ENCODE measurements around the gene LIN9.
A peak's percentile ranks its signal among the peaks of the same experiment; 100 is the strongest.

Gene LIN9

DNA sequence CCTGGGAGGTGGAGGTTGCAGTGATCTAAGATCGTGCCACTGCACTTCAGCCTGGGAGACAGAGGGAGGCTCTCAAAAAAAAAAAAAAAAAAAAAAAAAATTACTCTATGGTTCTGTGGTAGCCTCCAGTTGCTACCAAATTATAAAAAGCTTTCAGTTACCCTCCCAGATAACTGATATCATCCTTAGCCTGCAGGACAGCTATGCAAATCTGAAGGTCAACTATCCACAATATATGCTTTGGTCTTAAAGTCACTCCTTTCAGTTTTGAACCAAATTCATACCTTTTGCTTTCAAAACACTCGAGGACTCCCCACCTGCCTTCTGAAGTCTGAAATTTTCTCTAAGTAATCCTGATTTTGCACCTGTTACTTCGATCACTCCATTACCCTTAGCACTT is 82.4 kb downstream of the LIN9 start:
- H3K79me1 ChIP-seq (ENCODE audit: low read length), result peaks cover 5% of the 10 kb centered on the region
- H2BK12ac ChIP-seq (ENCODE audit: low read length), result no peak overlapping the region
- H4K91ac ChIP-seq (ENCODE audit: low read depth, low read length), result no peak overlapping the region
- no peak overlapping the region for H2AK5ac ChIP-seq (ENCODE audit: low read length)
- H3K4ac ChIP-seq (ENCODE audit: low read depth, low read length), result no peak overlapping the region
- WGBS (ENCODE audit: extremely low coverage, insufficient coverage, insufficient read length), result no CpG with 5 or more reads among the region's 3 CpGs
- no peak overlapping the region for H4K12ac ChIP-seq (ENCODE audit: low read depth, low read length)
- no peak overlapping the region for H2BK5ac ChIP-seq (ENCODE audit: low read depth, low read length, poor library complexity)
- no peak overlapping the region for H3K18ac ChIP-seq (ENCODE audit: low read length)
- H4K8ac ChIP-seq (ENCODE audit: low read depth, low read length), result no peak overlapping the region
- H3K27ac ChIP-seq (ENCODE audit: low read depth, low read length), result no peak overlapping the region
- no peak overlapping the region for H3K23ac ChIP-seq (ENCODE audit: low read length)
- no peak overlapping the region for H3K4me2 ChIP-seq (ENCODE audit: low read length)
- no peak overlapping the region for H3K9ac ChIP-seq (ENCODE audit: low read length)
- no peaks in the 10 kb centered on the region for H3K27me3 ChIP-seq (ENCODE audit: insufficient read depth, low read length)
- no peak overlapping the region for H3K4me3 ChIP-seq (ENCODE audit: low read depth, low read length)
- H2AFZ ChIP-seq (ENCODE audit: insufficient read depth, low read length, poor library complexity), result no peak overlapping the region
- H3K36me3 ChIP-seq (ENCODE audit: control insufficient read depth in 1 of 2, insufficient read depth in 2 of 2, low read length in 2 of 2), result peaks cover 3% of the 10 kb centered on the region in 2 experiments
- DNase-seq, result no peak
- no peak overlapping the region for H2BK120ac ChIP-seq (ENCODE audit: insufficient read depth, low read length, poor library complexity)
- no peaks in the 10 kb centered on the region for H3K4me1 ChIP-seq (ENCODE audit: control insufficient read depth in 1 of 2, insufficient read depth in 2 of 2, low read length in 2 of 2)
- H3K14ac ChIP-seq (ENCODE audit: low read length), result no peak overlapping the region
- no peaks in the 10 kb centered on the region for H3K79me2 ChIP-seq (ENCODE audit: control insufficient read depth, insufficient read depth, low read length, poor library complexity)
- H3K9me3 ChIP-seq (ENCODE audit: insufficient read depth, low read depth, low read length), result peaks cover 2% of the 10 kb centered on the region

DNA sequence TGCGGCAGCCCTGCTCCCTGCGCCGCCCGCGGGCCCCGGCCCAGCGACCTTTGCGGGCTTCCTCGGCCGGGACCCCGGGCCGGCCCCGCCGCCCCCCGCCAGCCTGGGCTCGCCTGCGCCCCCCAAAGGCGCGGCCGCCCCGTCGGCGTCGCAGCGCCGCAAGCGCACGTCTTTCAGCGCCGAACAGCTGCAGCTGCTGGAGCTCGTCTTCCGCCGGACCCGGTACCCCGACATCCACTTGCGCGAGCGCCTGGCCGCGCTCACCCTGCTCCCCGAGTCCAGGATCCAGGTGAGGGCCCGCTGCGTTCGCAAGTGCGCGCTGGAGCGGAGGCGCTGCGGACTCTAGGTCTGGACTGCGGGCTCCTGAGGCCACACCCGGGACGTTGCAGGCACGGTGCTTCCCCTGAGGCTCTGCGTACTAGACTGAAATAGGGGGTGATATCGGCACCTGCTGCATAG is 85.1 kb downstream of the LIN9 start:
- peak overlapping the region; percentile 84 for H3K4me2 ChIP-seq (ENCODE audit: low read length)
- no peak overlapping the region for H2BK5ac ChIP-seq (ENCODE audit: low read depth, low read length, poor library complexity)
- peaks cover 1 to 3% of the 10 kb centered on the region in 2 experiments for H3K36me3 ChIP-seq (ENCODE audit: control insufficient read depth in 1 of 2, insufficient read depth in 2 of 2, low read length in 2 of 2)
- peak overlapping the region; percentile 51 for H4K8ac ChIP-seq (ENCODE audit: low read depth, low read length)
- no peak overlapping the region for H2AK5ac ChIP-seq (ENCODE audit: low read length)
- peak overlapping the region; percentile 55 for H2BK120ac ChIP-seq (ENCODE audit: insufficient read depth, low read length, poor library complexity)
- peaks cover 2% of the 10 kb centered on the region for H3K9me3 ChIP-seq (ENCODE audit: insufficient read depth, low read depth, low read length)
- H3K27ac ChIP-seq (ENCODE audit: low read depth, low read length), result no peak overlapping the region
- H3K23ac ChIP-seq (ENCODE audit: low read length), result no peak overlapping the region
- H3K79me2 ChIP-seq (ENCODE audit: control insufficient read depth, insufficient read depth, low read length, poor library complexity), result no peaks in the 10 kb centered on the region
- peaks cover 0 to 5% of the 10 kb centered on the region in 2 experiments for H3K4me1 ChIP-seq (ENCODE audit: control insufficient read depth in 1 of 2, insufficient read depth in 2 of 2, low read length in 2 of 2)
- DNase-seq, result peak in 1 of 2 donors; percentile 18
- peak overlapping the region; percentile 80 for H2AFZ ChIP-seq (ENCODE audit: insufficient read depth, low read length, poor library complexity)
- no peak overlapping the region for H3K9ac ChIP-seq (ENCODE audit: low read length)
- peak overlapping the region; percentile 41 for H3K14ac ChIP-seq (ENCODE audit: low read length)
- peak overlapping the region; percentile 8 for H3K4ac ChIP-seq (ENCODE audit: low read depth, low read length)
- peaks cover 5% of the 10 kb centered on the region for H3K79me1 ChIP-seq (ENCODE audit: low read length)
- no CpG with 5 or more reads among the region's 55 CpGs for WGBS (ENCODE audit: extremely low coverage, insufficient coverage, insufficient read length)
- peak overlapping the region; percentile 78 for H3K4me3 ChIP-seq (ENCODE audit: low read depth, low read length)
- H2BK12ac ChIP-seq (ENCODE audit: low read length), result peak overlapping the region; percentile 42
- peak overlapping the region; percentile 10 for H4K91ac ChIP-seq (ENCODE audit: low read depth, low read length)
- H4K12ac ChIP-seq (ENCODE audit: low read depth, low read length), result no peak overlapping the region
- H3K18ac ChIP-seq (ENCODE audit: low read length), result peak overlapping the region; percentile 46
- no peaks in the 10 kb centered on the region for H3K27me3 ChIP-seq (ENCODE audit: insufficient read depth, low read length)

DNA sequence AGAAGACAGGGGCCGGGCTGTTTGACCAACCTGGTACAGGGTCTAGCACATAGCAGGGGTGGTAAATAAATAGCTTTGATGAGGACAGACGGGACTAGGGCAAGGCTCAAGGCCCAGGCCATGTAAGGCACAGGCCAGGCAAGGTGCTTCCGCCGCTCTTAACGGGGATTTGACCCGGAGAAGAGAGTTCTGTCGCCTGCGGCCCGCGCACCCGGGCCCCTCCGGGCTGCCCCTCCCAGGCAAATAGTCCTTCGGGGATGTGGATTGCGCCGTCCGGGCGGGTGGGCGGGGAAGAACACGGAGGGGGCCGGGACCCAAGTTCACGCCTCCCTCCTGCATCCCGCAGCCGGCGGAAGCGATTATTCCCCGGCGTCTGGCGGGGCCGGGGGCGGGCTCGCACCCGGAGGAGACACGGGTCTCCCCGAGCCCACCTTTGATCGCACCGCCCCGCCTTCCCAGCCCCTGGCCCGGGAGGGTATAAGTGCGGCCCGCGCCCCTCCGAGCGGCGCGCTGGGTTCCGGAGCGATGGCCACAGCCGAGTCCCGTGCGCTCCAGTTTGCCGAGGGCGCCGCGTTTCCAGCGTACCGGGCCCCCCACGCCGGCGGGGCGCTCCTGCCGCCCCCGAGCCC is 85.7 kb downstream of the LIN9 start, which contains the start of gene MIXL1:
Gene MIXL1, plus strand, starts transcription at position 508 of the 629 bp plus-strand sequence. Its CDS starts 18 bp downstream, at position 526.
- Histone ChIP-seq H2BK120ac (ENCODE audit: insufficient read depth, low read length, poor library complexity) (peak within 1 kb of the TSS; percentile 55), H3K27me3 (ENCODE audit: insufficient read depth, low read length) (no peaks in the 10 kb centered on the region), H3K79me1 (ENCODE audit: low read length) (peaks cover 5% of the 10 kb centered on the region), H4K12ac (ENCODE audit: low read depth, low read length) (no peak within 1 kb of the TSS), H4K8ac (ENCODE audit: low read depth, low read length) (peak within 1 kb of the TSS; percentile 51), H3K18ac (ENCODE audit: low read length) (peak within 1 kb of the TSS; percentile 46), H3K9me3 (ENCODE audit: insufficient read depth, low read depth, low read length) (no peaks in the 10 kb centered on the region), H4K91ac (ENCODE audit: low read depth, low read length) (peak within 1 kb of the TSS; percentile 10), H3K9ac (ENCODE audit: low read length) (no peak within 1 kb of the TSS), H3K4me2 (ENCODE audit: low read length) (peak within 1 kb of the TSS; percentile 84), H3K23ac (ENCODE audit: low read length) (no peak within 1 kb of the TSS), H2AFZ (ENCODE audit: insufficient read depth, low read length, poor library complexity) (peak within 1 kb of the TSS; percentile 80), H2AK5ac (ENCODE audit: low read length) (no peak within 1 kb of the TSS), H3K4me1 (ENCODE audit: control insufficient read depth in 1 of 2, insufficient read depth in 2 of 2, low read length in 2 of 2) (peaks cover 0 to 5% of the 10 kb centered on the region in 2 experiments), H3K79me2 (ENCODE audit: control insufficient read depth, insufficient read depth, low read length, poor library complexity) (no peaks in the 10 kb centered on the region), H2BK5ac (ENCODE audit: low read depth, low read length, poor library complexity) (no peak within 1 kb of the TSS), H3K4ac (ENCODE audit: low read depth, low read length) (peak within 1 kb of the TSS; percentile 8), H3K14ac (ENCODE audit: low read length) (peak within 1 kb of the TSS; percentile 41), H3K27ac (ENCODE audit: low read depth, low read length) (no peak within 1 kb of the TSS), H2BK12ac (ENCODE audit: low read length) (peak within 1 kb of the TSS; percentile 51), H3K4me3 (ENCODE audit: low read depth, low read length) (peak within 1 kb of the TSS; percentile 78), H3K36me3 (ENCODE audit: control insufficient read depth in 1 of 2, insufficient read depth in 2 of 2, low read length in 2 of 2) (no peaks in the 10 kb centered on the region)
- peak in 1 of 2 donors; percentile 8 for DNase-seq
- WGBS (ENCODE audit: extremely low coverage, insufficient coverage, insufficient read length), result no CpG with 5 or more reads among the region's 62 CpGs

- H3K9me3 ChIP-seq (ENCODE audit: insufficient read depth, low read depth, low read length), result no peaks in the 10 kb centered on the region
- no peak overlapping the region for H4K8ac ChIP-seq (ENCODE audit: low read depth, low read length)
- H3K4me3 ChIP-seq (ENCODE audit: low read depth, low read length), result no peak overlapping the region
- no peak overlapping the region for H3K9ac ChIP-seq (ENCODE audit: low read length)
- no peak overlapping the region for H3K27ac ChIP-seq (ENCODE audit: low read depth, low read length)
- no peaks in the 10 kb centered on the region for H3K79me2 ChIP-seq (ENCODE audit: control insufficient read depth, insufficient read depth, low read length, poor library complexity)
- no peak overlapping the region for H2BK12ac ChIP-seq (ENCODE audit: low read length)
- H3K79me1 ChIP-seq (ENCODE audit: low read length), result peaks cover 5% of the 10 kb centered on the region
- H3K27me3 ChIP-seq (ENCODE audit: insufficient read depth, low read length), result no peaks in the 10 kb centered on the region
- H2BK5ac ChIP-seq (ENCODE audit: low read depth, low read length, poor library complexity), result no peak overlapping the region
- no peak overlapping the region for H3K14ac ChIP-seq (ENCODE audit: low read length)
- peaks cover 0 to 5% of the 10 kb centered on the region in 2 experiments for H3K4me1 ChIP-seq (ENCODE audit: control insufficient read depth in 1 of 2, insufficient read depth in 2 of 2, low read length in 2 of 2)
- H2AK5ac ChIP-seq (ENCODE audit: low read length), result no peak overlapping the region
- no peak overlapping the region for H4K91ac ChIP-seq (ENCODE audit: low read depth, low read length)
- H2BK120ac ChIP-seq (ENCODE audit: insufficient read depth, low read length, poor library complexity), result no peak overlapping the region
- H3K23ac ChIP-seq (ENCODE audit: low read length), result no peak overlapping the region
- no peak overlapping the region for H2AFZ ChIP-seq (ENCODE audit: insufficient read depth, low read length, poor library complexity)
- peak overlapping the region; percentile 84 for H3K4me2 ChIP-seq (ENCODE audit: low read length)
- no CpG with 5 or more reads among the region's 10 CpGs for WGBS (ENCODE audit: extremely low coverage, insufficient coverage, insufficient read length)
- H3K18ac ChIP-seq (ENCODE audit: low read length), result no peak overlapping the region
- no peak for DNase-seq
- H3K36me3 ChIP-seq (ENCODE audit: control insufficient read depth in 1 of 2, insufficient read depth in 2 of 2, low read length in 2 of 2), result no peaks in the 10 kb centered on the region
- no peak overlapping the region for H3K4ac ChIP-seq (ENCODE audit: low read depth, low read length)
- no peak overlapping the region for H4K12ac ChIP-seq (ENCODE audit: low read depth, low read length)
These were observed 86.3 kb downstream of the LIN9 start for GRCh38 chr1:226222686-226223085.

Data from trophoblast cell (in vitro differentiated cells and primary cell).